ENCODE data around the gene RASAL2.

RASAL2 gene

GRCh38 chr1:178529364-178530036 lies 435.6 kb downstream of the RASAL2 start:
- no peak for DNase-seq (ENCODE audit: low read depth in 1 of 2, low spot score in 1 of 2)

GRCh38 chr1:178530037-178530402 lies 436.1 kb downstream of the RASAL2 start:
- DNase-seq (ENCODE audit: low read depth in 1 of 2, low spot score in 1 of 2) = no peak

GRCh38 chr1:178530502-178530901 lies 436.6 kb downstream of the RASAL2 start:
- no peak for DNase-seq (ENCODE audit: low read depth in 1 of 2, low spot score in 1 of 2)

- no peak for DNase-seq (ENCODE audit: low read depth in 1 of 2, low spot score in 1 of 2)
Measured at GRCh38 chr1:178531887-178532286, 438.0 kb downstream of the RASAL2 start.

- DNase-seq (ENCODE audit: low read depth in 1 of 2, low spot score in 1 of 2) = peak; percentile 45 to 59
Measured at GRCh38 chr1:178532392-178532791, 438.5 kb downstream of the RASAL2 start.

GRCh38 chr1:178533121-178533946 lies 439.4 kb downstream of the RASAL2 start:
- DNase-seq (ENCODE audit: low read depth in 1 of 2, low spot score in 1 of 2) = no peak

All from stimulated activated CD4-positive, alpha-beta T cell treated with anti-CD3 and anti-CD28 coated beads, Interleukin-15, amount 100 ng/mL, for 1 hour (primary cell).